Activated CD4-positive, alpha-beta T cell treated with anti-CD3 and anti-CD28 coated beads, Interleukin-2, amount 50 U/mL, for 48 hours (primary cell): ENCODE measurements around the gene ABCC4.

Experiments used
- DNase-seq, 2 experiments: peaks; one replicate each; pipeline ENCODE4 v3.0.0-alpha.2; 2020

Gene ABCC4

DNA sequence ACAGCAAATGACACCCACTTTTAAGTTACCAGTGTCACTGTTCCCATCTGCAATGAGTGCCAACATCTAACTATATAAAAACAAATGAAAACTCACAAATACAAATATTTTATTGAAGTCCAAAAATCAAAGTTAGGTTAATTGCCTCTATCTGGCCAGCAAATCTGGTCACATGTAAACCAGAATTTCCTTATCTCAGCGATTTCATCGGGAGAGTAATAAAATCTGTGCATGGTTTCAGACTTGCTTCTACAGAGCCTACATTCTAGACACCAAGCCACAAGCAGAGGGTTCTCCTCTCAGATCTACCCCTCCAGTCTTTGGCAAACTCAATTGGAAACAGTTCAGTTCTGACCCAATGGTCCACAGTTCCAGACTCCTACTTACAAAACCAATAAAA, 189.6 kb downstream of the ABCC4 start:
- no peak for DNase-seq

DNA sequence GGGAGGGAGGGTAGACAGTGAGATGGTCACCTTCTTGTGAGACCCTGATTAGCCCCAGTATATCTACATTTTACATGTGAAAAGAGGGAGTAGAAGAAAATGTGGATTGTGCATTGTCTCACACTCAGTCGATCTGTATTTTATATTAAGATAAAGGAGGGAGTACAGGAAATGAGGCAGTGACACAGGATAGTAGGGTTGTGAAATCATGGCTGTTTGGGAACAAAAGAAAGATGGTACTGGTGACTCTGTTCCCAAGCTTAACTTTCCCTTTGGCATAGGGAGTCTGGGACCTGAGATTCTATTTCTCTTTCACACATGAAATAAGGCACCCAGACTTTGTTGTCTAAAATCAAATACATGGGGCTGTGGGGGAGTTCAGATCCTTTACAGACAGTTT, 194.7 kb downstream of the ABCC4 start:
- no peak for DNase-seq

DNA sequence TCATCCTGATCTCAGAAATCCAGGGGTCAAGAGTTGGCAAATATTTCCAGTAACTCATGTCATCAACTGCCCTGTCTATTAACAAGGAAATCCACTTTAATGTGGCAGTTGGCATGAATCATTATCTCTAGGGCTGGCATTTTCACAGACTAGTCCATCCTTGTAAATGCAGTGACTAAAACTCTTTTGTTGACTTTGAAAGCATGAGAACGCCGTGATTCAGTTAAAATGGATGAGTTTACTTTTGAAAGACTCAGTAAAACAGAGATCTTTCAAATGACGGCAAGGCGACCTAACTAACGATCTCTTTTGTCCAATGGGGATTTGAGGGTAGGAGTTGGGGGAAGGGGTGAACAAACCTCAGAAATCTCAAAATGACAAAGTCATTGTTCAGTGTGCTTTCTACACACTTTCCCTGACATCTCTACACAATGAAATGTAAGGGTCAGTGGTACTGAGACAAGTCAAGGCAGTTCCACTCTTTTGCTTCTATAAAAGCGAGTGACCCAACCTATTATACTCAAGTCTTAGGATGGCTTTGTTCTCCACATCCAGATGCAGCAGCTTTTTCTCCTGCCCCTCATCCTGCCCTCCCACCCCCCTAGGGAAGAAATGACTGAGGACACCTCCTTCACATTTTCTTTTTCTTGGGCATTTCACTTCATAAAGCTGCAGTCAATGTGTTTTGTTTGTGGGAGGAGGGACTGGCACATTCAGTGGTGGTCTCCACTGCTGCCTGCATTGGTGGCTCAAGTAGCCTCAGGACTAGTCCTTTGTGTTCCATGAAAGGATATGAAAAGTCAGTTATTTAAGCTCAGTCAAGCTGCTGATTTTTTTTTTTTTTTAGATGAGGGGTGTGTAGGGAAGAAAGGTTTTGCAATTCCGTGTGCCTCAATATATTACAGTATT, 200.5 kb downstream of the ABCC4 start:
- no peak for DNase-seq

DNA sequence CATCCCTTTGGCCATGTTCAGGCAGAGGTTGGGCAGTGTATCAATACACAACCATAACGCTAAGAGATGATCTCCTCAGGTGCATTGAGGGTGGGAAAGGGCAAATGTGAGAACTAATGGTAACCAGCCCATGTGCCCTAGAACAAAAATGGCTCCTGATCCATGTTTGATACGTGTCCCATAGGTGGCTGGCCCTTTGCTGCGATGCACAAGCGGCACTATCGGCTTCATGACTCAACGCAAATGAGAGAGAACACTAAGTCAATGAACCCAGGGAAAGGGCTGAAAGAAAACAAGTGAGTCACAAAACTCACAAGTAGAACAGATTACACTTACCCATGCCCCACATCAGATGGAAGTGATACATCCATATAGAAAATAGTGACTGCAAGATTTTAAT, 201.7 kb downstream of the ABCC4 start:
- no peak for DNase-seq

DNA sequence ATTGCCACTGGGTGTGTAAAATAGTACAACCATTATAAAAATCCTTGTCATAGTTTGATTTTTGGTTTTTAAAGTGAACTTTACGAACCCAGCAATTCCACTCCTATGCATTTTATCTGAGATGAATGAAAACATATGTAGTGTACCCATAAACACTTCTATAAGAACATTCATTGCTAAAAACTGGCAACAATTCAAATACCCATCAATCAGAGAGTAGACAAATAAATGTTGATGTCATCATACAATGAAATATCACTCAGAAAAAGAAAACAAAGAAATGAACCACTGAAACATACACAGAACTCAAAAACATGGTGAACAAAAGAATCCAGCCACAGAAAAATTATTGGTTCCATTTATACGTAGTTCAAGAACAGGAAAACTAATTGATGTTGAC, 202.3 kb downstream of the ABCC4 start:
- DNase-seq, result no peak

DNA sequence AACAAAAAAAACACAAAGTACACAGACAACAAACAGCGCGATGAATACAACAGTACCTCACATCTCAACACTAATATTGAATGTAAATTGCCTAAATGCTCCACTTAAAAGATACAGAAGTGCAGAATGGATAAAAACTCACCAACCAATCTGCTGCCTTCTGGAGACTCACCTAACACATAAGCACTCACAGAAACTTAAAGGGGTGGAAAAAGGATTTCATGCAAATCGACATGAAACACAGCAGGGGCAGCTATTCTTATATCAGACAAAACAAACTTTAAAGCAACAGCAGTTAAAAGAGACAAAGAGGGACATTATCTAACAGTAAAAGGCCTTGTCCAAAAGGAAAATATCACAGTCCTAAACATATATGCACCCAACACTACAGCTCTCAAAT, 209.5 kb downstream of the ABCC4 start:
- DNase-seq, result no peak

DNA sequence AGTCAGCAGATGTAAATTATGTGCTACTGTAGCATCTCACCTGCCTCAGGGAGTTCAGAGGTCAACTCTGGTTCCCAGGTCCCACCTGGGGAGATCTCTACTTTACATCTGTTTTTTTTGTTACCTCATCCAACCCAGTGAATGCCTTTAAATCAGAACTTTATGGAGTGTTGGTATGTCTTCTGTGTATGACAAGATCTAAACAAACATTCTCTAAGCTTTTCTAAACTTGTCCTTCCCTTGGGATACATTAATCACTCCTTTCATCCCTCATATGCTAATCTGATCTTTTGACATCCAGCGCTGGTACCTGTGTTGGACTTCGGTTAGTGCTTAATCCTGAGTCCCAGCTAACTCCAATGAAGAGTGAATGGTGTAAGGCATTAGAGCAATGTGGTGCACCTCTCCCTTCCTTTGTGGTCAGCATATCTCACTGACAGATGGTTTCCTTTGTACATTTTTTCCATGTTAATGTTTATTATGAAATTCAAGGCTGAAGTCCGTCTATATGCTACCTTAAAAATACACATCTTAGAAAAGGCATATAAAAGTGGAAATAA, 213.4 kb downstream of the ABCC4 start:
- DNase-seq, result no peak

DNA sequence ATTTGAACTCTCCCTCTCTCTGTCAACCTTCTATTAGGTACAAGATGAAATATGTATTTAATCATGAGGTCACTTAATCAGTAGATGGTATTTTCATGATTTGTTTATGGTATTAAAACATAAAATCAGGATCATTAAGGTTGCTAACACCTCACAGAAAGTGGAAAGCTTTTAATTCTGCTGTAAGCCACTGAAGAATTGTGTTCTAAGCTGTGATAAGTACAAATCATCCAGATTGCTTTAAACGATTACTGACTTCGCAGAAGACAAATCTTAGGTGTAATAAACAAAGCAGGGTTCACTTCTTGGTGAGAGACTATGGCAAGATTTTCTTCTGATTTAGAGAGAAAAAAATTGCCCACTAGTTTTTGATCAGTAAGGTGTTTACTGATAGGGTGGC, 214.5 kb downstream of the ABCC4 start:
- no peak for DNase-seq

DNA sequence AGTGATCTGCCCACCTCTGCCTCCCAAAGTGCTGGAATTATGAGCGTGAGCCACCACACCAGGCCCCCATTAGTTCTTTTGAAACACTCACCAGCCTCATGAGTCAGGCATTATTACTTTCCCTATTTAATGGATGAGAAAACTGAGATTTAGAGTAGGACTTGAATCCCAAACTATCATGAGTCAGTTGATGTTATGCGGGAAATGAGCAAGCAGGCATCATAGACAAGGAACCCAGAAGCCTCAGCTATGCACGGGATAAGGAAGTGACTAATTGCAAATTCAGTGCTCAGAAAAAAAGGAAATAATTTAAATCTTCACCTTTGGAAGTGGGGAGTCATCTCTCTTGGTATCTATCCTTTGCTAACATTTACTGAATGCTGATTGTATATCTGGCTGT, 217.5 kb downstream of the ABCC4 start:
- DNase-seq, result no peak

DNA sequence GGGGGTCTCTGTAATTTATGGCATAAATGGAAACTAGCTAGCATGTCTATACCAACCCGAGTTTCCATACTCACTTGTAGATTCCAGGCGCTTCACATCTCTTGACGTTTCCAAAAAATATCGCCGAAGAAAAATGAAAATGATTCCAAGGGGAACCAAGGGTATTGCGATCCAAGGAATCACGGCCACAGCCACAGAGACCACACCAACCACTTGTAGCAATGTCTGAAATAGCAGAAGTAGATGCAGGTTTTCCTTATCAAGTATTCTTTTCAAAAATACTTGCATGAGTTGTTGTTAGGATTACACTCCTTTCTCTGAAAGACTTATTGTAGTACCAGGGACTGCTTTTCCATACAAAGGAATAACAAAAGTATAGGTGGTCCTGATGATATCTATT, 218.2 kb downstream of the ABCC4 start:
- no peak for DNase-seq

DNA sequence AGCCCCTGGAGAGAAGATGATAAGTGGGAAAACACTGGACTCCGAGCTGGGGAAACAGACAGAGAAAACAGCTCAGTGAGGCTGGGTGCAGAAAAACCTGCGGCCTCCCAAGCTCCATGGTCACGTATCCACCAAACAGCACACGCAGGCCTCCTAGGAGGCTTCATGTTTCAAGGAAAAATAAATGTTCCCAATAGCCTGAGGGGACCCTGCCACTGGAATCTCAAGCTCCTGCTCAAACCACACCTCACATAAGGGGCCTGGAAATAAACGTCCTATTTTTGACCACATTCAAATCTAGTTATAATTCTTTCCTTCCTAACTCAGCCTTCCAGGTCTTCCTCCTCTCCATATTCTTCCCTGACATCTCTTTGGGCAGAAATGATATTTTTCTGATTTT, 225.7 kb downstream of the ABCC4 start:
- DNase-seq, result no peak

DNA sequence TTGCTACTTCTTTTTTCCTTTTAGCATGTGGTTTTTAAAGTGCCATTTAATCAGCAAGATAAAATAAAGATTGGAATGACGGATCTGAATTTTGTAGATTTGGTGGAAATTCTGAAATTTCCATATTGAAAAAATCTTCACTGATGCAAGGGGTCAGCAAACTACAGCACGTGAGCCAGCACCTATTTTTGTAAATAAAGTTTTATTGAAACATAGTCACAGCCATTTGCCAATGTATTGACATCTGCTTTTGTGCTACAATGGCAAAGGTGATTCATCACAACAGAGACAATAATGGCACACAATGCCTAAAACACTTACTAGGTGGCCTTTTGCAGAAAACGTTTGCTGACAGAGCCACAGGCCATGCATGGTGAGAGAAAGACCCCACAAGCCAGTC, 226.4 kb downstream of the ABCC4 start:
- DNase-seq, result no peak

DNA sequence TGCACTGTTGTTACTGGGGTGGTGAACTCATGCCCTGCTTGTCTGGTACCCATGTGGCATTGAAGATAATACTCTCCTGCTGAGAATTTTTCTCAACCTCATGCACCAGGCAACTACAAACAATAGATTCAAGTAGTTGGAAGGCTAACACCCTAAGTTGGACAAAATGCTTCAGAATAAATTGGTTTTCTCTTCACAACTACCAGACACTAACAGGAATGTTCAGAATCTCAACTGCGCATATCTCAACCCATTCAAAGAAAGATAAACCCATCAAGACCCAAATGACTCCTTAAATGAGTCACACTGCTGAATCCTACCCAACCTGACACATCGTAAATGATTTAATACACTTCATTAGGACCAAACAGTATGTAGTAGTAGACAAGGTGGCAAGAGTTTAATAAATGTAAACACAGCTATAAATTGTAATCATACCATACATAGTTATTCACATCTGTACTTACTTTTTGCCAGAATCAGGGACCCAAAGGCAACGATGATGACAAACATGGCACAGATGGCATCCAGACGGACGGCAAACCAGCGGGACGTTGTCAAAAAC, 227.4 kb downstream of the ABCC4 start:
- no peak for DNase-seq

DNA sequence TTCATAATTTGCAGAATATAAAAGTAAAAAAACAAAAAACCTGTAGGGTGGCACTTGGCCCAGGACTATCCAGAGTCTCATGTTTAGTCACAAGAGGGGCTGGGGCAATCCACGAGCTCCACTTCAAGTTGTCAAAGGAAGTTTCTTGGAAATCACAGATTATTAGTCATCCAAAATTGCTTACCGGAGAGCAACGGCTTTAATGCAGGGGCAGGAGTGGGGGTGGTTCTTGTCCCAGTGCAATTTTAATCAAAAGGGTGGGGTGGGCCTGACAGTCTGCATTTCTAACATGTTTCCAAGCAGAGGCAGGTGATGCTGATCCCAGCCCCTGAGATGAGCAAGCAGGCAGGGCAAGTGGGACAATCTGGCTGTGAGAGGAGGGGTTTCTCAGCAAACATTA, 233.9 kb downstream of the ABCC4 start:
- no peak for DNase-seq

DNA sequence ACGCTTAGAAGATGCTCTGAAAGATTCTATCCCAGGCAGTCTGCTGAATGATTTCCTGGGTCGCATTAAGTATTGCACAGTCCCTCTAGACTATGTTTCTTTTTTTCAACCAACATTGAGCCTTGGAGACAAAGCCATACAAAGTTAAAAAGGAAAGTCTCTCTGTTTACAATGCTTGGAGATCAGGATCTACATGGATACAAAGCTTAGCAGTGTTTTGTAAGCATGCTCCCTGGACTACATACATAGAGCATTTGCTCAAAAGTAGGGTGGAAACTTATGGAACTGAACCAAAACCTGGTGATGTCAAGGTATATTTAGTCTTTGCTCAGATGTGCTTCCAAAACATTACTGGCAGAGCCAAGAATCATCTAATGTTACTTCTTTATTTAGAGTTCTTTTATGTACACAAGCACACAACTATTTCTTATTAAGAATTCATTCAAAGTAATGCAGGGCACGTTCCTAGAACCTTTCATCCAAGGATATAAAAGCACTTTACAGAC, 241.2 kb downstream of the ABCC4 start:
- DNase-seq, result no peak

DNA sequence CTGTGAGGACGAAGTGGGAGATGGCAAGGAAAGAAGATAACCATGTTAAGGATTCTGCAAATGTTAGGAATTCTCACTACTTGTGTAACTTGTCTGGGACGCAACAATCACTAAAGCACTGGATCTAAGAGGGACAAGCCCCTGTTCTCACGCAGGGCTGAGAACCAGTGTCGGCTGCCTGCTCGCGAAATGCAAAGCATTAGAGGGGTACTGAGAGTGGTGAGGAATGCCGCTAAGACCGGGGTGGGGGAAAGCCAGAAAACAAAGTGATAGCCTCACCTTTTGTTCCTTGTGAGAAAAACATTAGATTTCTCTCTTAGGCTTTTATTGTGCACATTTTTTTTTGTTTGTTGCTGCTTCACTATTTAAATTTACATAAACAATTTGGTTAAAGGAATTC, 241.9 kb downstream of the ABCC4 start:
- DNase-seq, result no peak

DNA sequence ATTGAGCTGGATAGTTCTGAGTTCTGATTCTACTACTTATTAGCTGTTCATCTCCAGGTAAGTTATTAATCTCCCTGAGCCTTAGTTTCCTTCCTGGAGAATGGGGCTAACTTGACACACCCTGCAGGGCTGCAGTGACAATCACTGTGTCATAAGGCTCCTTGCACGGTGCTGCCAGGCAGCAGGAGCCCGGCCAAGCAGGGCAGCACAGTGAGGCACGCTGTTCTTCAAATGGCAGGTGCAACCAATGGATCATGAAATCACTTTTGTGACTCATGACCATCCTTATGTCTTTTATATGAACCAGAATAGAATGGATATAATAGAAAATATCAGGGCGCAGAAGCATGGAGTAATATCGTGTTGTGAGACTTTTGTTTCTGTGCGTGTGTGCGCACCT, 242.6 kb downstream of the ABCC4 start:
- DNase-seq, result no peak

DNA sequence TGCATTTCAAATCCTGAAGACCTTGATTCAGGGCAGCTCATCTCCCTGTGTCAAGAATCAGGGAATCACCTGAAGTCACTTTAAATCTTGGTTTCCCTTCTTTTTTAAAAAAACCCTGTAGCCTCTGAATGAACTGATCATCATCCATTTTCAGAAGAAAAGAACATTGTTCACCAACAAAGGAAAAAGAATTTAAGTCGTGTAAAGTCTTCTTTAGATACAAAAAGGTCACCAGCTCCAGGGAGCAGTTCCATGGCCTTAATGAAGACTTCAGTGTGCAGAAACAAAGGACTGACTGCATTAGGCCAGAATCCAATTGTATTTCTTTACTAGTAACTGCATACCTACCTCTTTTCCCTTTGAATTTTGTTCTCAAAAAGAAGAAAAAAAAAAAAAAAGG, 245.0 kb downstream of the ABCC4 start:
- no peak for DNase-seq

DNA sequence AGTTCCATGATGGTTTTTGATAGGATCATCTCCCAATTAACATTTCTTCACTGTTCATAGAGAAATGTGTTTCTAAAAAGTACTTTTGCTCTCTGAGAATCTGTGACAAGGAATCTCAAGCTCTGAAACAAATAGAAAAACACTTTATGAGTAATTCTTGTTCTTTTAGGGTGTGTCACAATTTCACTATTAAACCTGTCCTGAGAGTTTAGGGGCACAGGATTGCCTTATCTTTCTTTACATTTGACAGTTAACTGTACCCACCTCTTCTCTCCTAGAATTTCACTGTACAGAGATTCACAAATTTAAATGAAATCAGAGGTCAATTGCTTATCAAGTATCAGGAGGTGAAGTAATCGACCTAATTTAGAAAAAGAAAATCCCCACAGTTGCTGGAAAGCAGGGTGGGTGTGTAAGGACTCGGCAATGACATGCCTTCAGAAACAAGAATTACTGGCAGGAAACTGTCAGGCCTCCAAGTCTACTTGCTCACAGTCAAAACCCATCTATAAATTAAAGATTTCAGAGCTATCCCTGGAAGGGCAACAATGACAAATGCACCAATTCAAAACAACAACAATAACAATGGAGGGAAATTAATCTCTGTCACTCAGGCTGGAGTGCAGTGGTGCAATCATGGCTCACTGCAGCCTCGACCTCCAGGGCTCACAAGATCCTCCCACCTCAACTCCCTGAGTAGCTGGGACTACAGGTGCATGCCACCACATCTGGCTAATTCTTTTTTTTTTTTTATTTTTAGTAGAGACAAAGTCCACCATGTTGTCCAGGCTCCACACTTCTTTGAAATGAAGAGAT, 250.2 kb downstream of the ABCC4 start:
- DNase-seq, result peak; percentile 5 to 20

DNA sequence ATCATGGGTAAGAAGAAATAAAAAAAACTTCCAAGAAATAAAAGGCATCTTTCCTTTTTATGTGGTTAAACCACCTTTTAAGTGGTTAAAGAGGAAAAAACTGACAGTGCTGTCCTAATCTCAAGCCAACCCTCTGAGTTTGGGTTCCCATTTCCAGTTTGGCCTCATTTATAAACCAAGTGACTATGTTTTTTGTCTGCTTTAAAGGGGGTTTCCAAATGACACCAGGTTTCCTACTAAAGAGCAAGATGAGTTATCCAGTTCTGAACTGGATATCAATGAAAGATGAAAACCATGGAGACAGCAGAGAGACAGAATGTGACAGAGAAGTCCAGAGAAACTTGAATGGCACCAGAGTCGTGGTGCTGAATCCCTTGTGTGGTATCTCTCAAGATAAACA, 251.5 kb downstream of the ABCC4 start:
- DNase-seq, result no peak

DNA sequence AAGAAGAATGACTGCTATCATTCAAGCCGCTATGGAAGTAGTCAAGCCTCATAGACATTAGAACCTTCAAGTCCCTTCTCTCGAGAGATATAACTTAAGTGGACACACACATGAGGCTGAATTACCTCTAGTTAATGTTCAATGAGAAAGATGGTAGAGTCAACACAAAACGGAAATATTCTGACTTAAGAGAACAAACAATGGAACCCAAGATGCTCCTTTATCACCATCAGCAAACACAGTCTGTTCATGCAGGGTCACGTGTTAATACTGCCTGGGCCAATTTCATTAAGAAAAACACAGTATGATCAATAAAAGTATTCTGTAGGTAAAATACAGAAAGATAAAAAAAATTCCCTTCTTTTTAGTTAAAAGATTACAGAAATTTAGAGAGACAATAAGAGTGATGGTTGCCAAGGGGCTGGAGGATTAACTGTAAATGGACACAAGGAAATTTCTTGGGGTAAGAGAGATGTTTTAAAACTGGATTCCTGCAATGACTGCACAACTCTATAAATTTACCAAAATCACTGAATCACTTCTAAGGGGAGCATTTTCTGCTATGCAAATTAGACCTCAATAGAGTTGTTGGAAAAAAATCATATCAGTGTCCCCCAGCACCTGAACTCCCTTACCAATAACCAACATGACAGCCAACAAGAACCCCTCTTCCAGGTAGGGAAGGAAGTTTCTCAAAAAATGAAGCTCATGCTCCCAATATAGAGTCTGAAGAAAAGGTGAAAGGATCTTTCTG, 256.6 kb downstream of the ABCC4 start:
- DNase-seq, result no peak

DNA sequence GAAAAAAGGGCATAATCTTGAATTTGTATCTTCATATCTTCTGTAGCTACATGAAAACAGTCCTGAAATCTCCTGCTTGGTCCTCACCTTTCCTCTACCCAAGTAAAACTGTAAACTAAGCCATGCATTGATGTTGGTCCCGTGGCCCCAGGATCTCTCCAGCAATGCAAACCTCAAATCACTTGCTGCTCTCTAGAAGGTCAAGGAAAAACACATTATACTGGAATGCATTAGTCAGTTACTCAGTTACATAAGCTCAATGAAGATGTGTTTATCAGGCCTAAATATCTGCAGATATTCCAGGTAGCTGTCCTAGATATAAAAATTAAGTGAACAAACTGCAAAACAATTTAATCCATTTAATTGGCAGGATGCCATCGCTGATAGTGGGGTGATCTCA, 261.8 kb downstream of the ABCC4 start:
- DNase-seq, result no peak

DNA sequence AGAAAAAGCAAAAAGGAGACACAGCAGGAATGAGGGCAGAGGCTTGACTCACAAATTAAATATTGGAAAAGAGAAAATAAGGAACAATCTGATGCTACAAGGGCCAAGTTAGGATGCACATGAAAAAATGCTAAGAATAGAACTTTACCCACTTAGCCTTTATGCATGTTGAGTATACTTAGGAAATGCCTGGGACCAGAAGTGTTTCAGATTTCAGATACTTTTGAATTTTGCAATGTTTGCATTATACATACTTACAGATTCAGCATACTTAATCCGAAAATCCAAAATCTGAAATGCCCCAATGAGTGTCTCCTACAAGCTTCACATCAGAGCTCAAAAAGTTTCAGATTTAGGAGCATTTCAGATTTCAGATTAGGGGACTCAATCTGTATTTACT, 262.3 kb downstream of the ABCC4 start:
- DNase-seq, result no peak
